ENCODE data around the gene BUB3. TPM values are rescaled to one million over a fixed set of nuclear protein-coding genes. Genes with fewer than 3 reads are reported as not detected.
A peak's percentile ranks its signal among the peaks of the same experiment; 100 is the strongest.

BUB3 gene
- total and polyA plus RNA-seq, 2 experiments from 2014 or later = 243 to 272 TPM

DNA sequence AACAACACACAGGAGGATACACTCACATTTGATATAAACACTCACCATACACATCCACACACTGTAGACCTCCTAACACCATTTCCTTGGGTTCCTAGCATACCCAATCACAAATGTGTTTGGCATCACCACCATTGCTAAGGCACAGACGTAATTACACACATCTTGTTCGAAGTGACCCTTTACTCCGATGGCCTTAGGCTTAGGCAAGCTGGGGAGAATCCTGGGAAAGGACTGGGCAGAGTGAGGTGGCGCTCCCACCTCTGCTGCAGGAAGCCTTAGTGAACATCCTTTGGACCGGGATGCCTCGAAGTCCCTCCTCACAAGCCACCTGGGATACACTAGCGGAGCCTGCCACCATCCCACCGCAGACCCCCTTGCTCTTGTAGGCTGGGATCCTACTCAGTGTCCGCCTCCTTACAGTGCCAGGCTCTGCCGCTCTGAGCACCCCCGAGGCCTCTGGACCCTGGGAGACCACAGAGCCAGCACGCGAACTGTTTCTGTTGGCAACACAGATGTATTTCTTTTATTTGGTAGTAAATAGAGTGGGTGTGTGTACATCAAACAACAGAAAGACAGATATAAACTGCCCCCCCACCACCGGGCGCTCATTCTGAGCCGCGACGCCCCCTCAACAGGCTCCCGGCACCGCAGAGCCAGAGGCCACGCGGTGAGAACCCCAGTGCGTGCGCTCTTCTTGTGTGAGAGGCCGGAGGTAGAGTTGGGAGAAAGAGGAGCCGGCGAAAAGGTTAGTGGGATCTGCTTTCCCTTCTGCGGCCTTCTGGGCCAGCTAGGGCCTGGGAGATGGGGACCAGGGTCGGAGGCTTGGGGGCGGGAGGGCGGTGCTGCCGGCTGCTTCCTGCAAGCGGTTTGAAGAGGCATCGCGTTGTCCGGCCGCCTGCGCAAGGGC is 12.2 kb upstream of the BUB3 start:
- no peak overlapping the region for H3K27ac ChIP-seq (ENCODE audit: low read depth)
- Mint-ChIP-seq H3K27me3 (ENCODE audit: insufficient read depth, low read depth, poor library complexity) (peaks cover 99% of the 10 kb centered on the region), H3K4me1 (peaks cover 69% of the 10 kb centered on the region), H3K9me3 (peaks cover 8% of the 10 kb centered on the region), H3K36me3 (ENCODE audit: low read depth) (no peaks in the 10 kb centered on the region; the same call in 2 of the 3 replicates), H3K4me3 (peak overlapping the region; percentile 61), H3K27ac (no peak overlapping the region)
- peaks cover 16% of the 10 kb centered on the region; the same call in 1 of the 2 replicates for H4K20me1 ChIP-seq (replicated peaks; ENCODE audit: insufficient read depth)
- H3K9me2 ChIP-seq (ENCODE audit: insufficient read depth) = no peaks in the 10 kb centered on the region
- H3K79me2 ChIP-seq (replicated peaks; ENCODE audit: insufficient read depth) = no peaks in the 10 kb centered on the region
- DNase-seq (ENCODE audit: low spot score) (peak; percentile 61), ATAC-seq (peak; percentile 1; the same call in 1 of the 3 replicates)
- peaks cover 100% of the 10 kb centered on the region for H3K27me3 ChIP-seq (ENCODE audit: insufficient read depth)
- H3K4me2 ChIP-seq = peak overlapping the region; percentile 82
- H3K4me1 ChIP-seq (ENCODE audit: insufficient read depth) = peaks cover 72% of the 10 kb centered on the region
- H3F3A ChIP-seq (replicated peaks; ENCODE audit: low read depth) = peaks cover 34% of the 10 kb centered on the region
- H3K36me3 ChIP-seq (ENCODE audit: insufficient read depth) = no peaks in the 10 kb centered on the region
- H3K4me3 ChIP-seq = peak overlapping the region; percentile 48
- TF ChIP-seq STAT1 (IDR thresholded peaks at IDR 0.05; ENCODE audit: unreplicated experiment) = no peak
- peak; percentile 93 for TF ChIP-seq EZH2 (IDR thresholded peaks at IDR 0.05; ENCODE audit: low read depth, unreplicated experiment)
- TF ChIP-seq ZNF462 (CRISPR knock-in tag; IDR thresholded peaks at IDR 0.05) = no peak
- peak overlapping the region; percentile 83; the same call in 1 of the 2 replicates for H2AFZ ChIP-seq
